OCI-LY1 (cell line): ENCODE results near the gene POLE2.

Source experiments
- H2AFZ ChIP-seq: fragments of 200-600 bp; sonication (generic), shearing (Covaris generic); 2 replicates; pipeline ENCODE4 v1.6.0; 2014; ENCODE audit warnings: antibody characterized with exemption, mild to moderate bottlenecking, low read length
- H3F3A ChIP-seq: fragments of 200-600 bp; sonication (generic), shearing (Covaris generic); 2 replicates; pipeline ENCODE4 v1.6.0; 2014; ENCODE audit warnings: mild to moderate bottlenecking, antibody characterized with exemption, low read length, moderate library complexity; ENCODE audit not compliant: insufficient read depth
- H3K27ac ChIP-seq: fragments of 200-600 bp; sonication (generic); 2 replicates; pipeline ENCODE4 v1.5.1; 2014; ENCODE audit warnings: low read length, mixed run types, mild to moderate bottlenecking, low read depth; ENCODE audit not compliant: poor library complexity, severe bottlenecking
- H3K27me3 ChIP-seq: fragments of 200-600 bp; sonication (generic); 2 replicates; pipeline ENCODE4 v1.6.0; 2014; ENCODE audit warnings: antibody characterized with exemption, mild to moderate bottlenecking, low read length, moderate library complexity; ENCODE audit not compliant: insufficient read depth
- H3K36me3 ChIP-seq: fragments of 200-600 bp; sonication (generic); 2 replicates; pipeline ENCODE4 v1.6.1; 2014; ENCODE audit warnings: mild to moderate bottlenecking, antibody characterized with exemption, low read length, moderate library complexity, mixed read lengths; ENCODE audit not compliant: insufficient read depth
- H3K4me1 ChIP-seq: fragments of 200-600 bp; sonication (generic); 2 replicates; pipeline ENCODE4 v1.5.1; 2014; ENCODE audit warnings: mild to moderate bottlenecking, low read length, moderate library complexity; ENCODE audit not compliant: insufficient read depth, severe bottlenecking
- H3K4me2 ChIP-seq: fragments of 200-600 bp; sonication (generic), shearing (Covaris generic); 2 replicates; pipeline ENCODE4 v1.6.1; 2014; ENCODE audit warnings: low read length
- H3K4me3 ChIP-seq: fragments of 200-600 bp; sonication (generic); 2 replicates; pipeline ENCODE4 v1.5.1; 2014; ENCODE audit warnings: low read length, low read depth, mild to moderate bottlenecking, mixed read lengths; ENCODE audit not compliant: poor library complexity, severe bottlenecking
- H3K79me2 ChIP-seq: fragments of 200-600 bp; shearing (Covaris generic); 2 replicates; pipeline ENCODE4 v1.6.1; 2016; ENCODE audit warnings: mixed run types, low read length, mixed read lengths; ENCODE audit not compliant: insufficient read depth
- H3K9ac ChIP-seq: fragments of 200-600 bp; sonication (generic), shearing (Covaris generic); 2 replicates; pipeline ENCODE4 v1.6.1; 2014; ENCODE audit warnings: mild to moderate bottlenecking, low read length, mixed read lengths
- H3K9me2 ChIP-seq: fragments of 200-600 bp; sonication (generic), shearing (Covaris generic); 2 replicates; pipeline ENCODE4 v1.6.1; 2014; ENCODE audit warnings: low read depth, mild to moderate bottlenecking, low read length, mixed read lengths
- H3K9me3 ChIP-seq: fragments of 200-600 bp; shearing (Covaris generic); 2 replicates; pipeline ENCODE4 v1.6.1; 2014; ENCODE audit warnings: low read length, mixed read lengths
- H4K20me1 ChIP-seq: fragments of 200-600 bp; sonication (generic), shearing (Covaris generic); 2 replicates; pipeline ENCODE4 v1.6.0; 2016; ENCODE audit warnings: mild to moderate bottlenecking, low read length; ENCODE audit not compliant: insufficient read depth
- CTCF ChIP-seq: fragments of 200-600 bp; sonication (generic), shearing (Covaris generic); IDR thresholded peaks from 2 replicates; pipeline ENCODE4 v1.5.1; 2017; ENCODE audit warnings: mild to moderate bottlenecking, antibody characterized with exemption, low read length, moderate library complexity, mixed read lengths
- EZH2 ChIP-seq: fragments of 200-600 bp; sonication (generic), shearing (Covaris generic); IDR thresholded peaks from 2 replicates; pipeline ENCODE4 v1.8.0; 2017; ENCODE audit warnings: borderline replicate concordance, mixed run types, mild to moderate bottlenecking, antibody characterized with exemption, low read length, moderate library complexity, mixed read lengths

POLE2 gene

DNA sequence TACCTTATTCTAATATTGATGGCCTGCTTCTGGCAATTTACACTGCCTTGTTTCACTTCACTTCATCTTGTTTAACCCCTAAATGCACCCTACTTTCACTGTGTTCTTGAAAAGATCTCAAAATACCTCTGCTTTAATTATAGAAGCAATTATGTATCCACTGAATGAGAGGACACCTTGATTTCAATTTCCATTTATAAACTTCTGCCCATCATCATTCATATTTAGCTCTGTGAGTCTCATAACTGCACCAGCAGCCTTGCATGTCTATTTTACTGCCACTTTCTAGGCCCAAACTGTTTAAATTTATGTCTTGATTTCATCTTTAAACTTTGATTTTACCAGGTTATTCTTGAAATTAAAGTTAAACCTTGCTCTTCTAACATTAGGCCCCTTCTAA lies 45.9 kb downstream of the POLE2 start:
- peaks cover 19% of the 10 kb centered on the region for H3K4me1 ChIP-seq
- TF ChIP-seq CTCF = no peak
- TF ChIP-seq EZH2 = no peak
- H3K36me3 ChIP-seq = peaks cover 44% of the 10 kb centered on the region
- H3K9ac ChIP-seq = no peak overlapping the region
- H3K4me3 ChIP-seq = no peak overlapping the region
- H3K4me2 ChIP-seq = peak overlapping the region; percentile 24; the same call in 1 of the 2 replicates
- H3K27me3 ChIP-seq = no peaks in the 10 kb centered on the region
- no peaks in the 10 kb centered on the region for H3F3A ChIP-seq
- no peaks in the 10 kb centered on the region for H3K79me2 ChIP-seq
- H4K20me1 ChIP-seq = no peaks in the 10 kb centered on the region
- H3K9me2 ChIP-seq = no peaks in the 10 kb centered on the region
- no peak overlapping the region for H2AFZ ChIP-seq
- H3K27ac ChIP-seq = peak overlapping the region; percentile 34
- H3K9me3 ChIP-seq = no peaks in the 10 kb centered on the region

DNA sequence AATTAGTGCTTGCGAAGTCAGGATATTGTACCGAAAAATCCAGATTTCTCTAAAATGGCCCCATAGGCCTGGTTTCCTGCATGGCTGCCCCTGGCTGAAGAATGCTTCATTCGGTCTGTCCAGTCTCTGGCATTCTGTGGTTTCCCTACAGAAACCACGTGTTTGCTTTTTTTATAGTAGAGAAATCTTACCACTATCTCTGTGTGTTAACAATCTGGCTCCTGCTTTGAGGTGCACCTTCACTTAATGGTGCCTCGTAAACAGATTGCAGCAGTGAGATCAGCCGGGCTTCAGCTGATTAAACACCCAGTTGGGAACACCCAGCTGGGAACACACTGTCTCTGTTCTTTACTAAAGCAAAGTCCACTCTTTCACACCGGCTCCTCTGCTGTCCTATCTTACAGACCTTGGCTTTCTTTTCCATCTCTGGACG lies 46.3 kb downstream of the POLE2 start:
- Histone ChIP-seq H3K27ac (peak overlapping the region; percentile 34), H3K4me2 (peak overlapping the region; percentile 24; the same call in 1 of the 2 replicates), H3F3A (no peaks in the 10 kb centered on the region)

GRCh38 chr14:49640540-49641417 lies 47.2 kb downstream of the POLE2 start:
- H3K27me3 ChIP-seq = no peaks in the 10 kb centered on the region
- peak overlapping the region; percentile 34 for H3K27ac ChIP-seq
- H3K36me3 ChIP-seq = peaks cover 43% of the 10 kb centered on the region
- peaks cover 30% of the 10 kb centered on the region for H3K4me1 ChIP-seq
- H3K9ac ChIP-seq = no peak overlapping the region
- H2AFZ ChIP-seq = no peak overlapping the region
- peaks cover 10% of the 10 kb centered on the region for H3K79me2 ChIP-seq
- H3K9me3 ChIP-seq = no peaks in the 10 kb centered on the region
- no peaks in the 10 kb centered on the region for H4K20me1 ChIP-seq
- H3F3A ChIP-seq = no peaks in the 10 kb centered on the region
- H3K4me2 ChIP-seq = peak overlapping the region; percentile 24; the same call in 1 of the 2 replicates
- H3K4me3 ChIP-seq = no peak overlapping the region
- H3K9me2 ChIP-seq = no peaks in the 10 kb centered on the region
- TF ChIP-seq CTCF (no peak), EZH2 (no peak)

More for the DNA sequence above, 46.3 kb downstream of the POLE2 start:
- no peaks in the 10 kb centered on the region for H3K9me3 ChIP-seq
- peaks cover 42% of the 10 kb centered on the region for H3K36me3 ChIP-seq
- H3K9me2 ChIP-seq = no peaks in the 10 kb centered on the region
- no peaks in the 10 kb centered on the region for H3K27me3 ChIP-seq
- no peak for TF ChIP-seq CTCF
- TF ChIP-seq EZH2 = no peak
- peaks cover 21% of the 10 kb centered on the region for H3K4me1 ChIP-seq
- no peak overlapping the region for H3K9ac ChIP-seq
- no peak overlapping the region for H3K4me3 ChIP-seq
- peaks cover 3% of the 10 kb centered on the region for H3K79me2 ChIP-seq
- no peak overlapping the region for H2AFZ ChIP-seq
- H4K20me1 ChIP-seq = no peaks in the 10 kb centered on the region
